ENCODE results near the gene TACC2. TPM values are rescaled to one million over a fixed set of nuclear protein-coding genes. Genes with fewer than 3 reads are reported as not detected.

TACC2 gene
- total and polyA plus RNA-seq, 2 donors (not counting 1 experiment from before 2014, with no cell fraction given), result not detected

DNA sequence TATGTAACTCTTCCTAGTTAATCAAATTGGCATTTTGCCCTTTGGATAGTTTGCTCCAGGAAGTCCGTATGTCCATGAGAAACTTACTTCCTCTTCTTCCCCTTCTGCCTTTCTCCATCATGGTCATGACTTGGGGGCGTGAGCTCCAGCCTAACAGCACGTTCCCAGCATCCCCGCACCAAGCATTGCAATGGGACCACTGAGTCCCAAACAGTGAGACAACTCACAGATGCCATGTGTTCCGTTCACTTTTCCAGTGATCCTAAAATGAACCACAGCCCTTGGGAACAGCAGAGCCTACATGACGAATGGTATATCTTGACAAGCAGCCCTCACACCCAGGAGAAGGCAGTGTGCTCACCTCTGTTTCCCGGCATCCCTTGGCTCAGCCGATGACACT is 292.8 kb downstream of the TACC2 start:
- H3K9me3 ChIP-seq (ENCODE audit: control extremely low read depth in 1 of 3, control insufficient read depth in 2 of 3, insufficient read depth in 1 of 3, low read length in 2 of 3), result no peaks in the 10 kb centered on the region
- no peak overlapping the region for H2AFZ ChIP-seq (ENCODE audit: insufficient read depth, low read depth, low read length, poor library complexity, severe bottlenecking)
- H3K27ac ChIP-seq (ENCODE audit: low read length in 2 of 2), result no peak overlapping the region
- DNase-seq, result no peak
- peaks cover 36% of the 10 kb centered on the region for H3K27me3 Mint-ChIP-seq
- TF ChIP-seq EZH2 (IDR thresholded peaks at IDR 0.05; ENCODE audit: borderline replicate concordance, insufficient read depth, low read depth, low read length, poor library complexity, severe bottlenecking), result no peak
- TF ChIP-seq, protein P1, sequence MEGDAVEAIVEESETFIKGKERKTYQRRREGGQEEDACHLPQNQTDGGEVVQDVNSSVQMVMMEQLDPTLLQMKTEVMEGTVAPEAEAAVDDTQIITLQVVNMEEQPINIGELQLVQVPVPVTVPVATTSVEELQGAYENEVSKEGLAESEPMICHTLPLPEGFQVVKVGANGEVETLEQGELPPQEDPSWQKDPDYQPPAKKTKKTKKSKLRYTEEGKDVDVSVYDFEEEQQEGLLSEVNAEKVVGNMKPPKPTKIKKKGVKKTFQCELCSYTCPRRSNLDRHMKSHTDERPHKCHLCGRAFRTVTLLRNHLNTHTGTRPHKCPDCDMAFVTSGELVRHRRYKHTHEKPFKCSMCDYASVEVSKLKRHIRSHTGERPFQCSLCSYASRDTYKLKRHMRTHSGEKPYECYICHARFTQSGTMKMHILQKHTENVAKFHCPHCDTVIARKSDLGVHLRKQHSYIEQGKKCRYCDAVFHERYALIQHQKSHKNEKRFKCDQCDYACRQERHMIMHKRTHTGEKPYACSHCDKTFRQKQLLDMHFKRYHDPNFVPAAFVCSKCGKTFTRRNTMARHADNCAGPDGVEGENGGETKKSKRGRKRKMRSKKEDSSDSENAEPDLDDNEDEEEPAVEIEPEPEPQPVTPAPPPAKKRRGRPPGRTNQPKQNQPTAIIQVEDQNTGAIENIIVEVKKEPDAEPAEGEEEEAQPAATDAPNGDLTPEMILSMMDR (IDR thresholded peaks at IDR 0.05), result no peak
- H3K4me3 Mint-ChIP-seq, result no peak overlapping the region
- H3K27me3 ChIP-seq (replicated peaks in 1 of 4; ENCODE audit: control extremely low read depth in 1 of 4, control insufficient read depth in 3 of 4, insufficient read depth in 4 of 4, low read length in 3 of 4), result peaks cover 0 to 4% (median 0%) of the 10 kb centered on the region in 4 experiments
- CTCF ChIA-PET, result no interaction called here
- no peaks in the 10 kb centered on the region for H3K4me1 ChIP-seq (ENCODE audit: control insufficient read depth in 2 of 2, insufficient read depth in 2 of 2, low read length in 2 of 2)
- no peaks in the 10 kb centered on the region for H3K4me1 Mint-ChIP-seq
- ATAC-seq (ENCODE audit: low read depth), result no peak
- 91% methylated on average over 8 of the region's 8 CpGs for WGBS (ENCODE audit: insufficient coverage)
- H3K27ac Mint-ChIP-seq, result no peak overlapping the region
- intact Hi-C loops (cut with micrococcal nuclease), result no loop called here
- H3K4me3 ChIP-seq (ENCODE audit: control extremely low read depth in 1 of 5, extremely low read depth in 1 of 5, insufficient read depth in 1 of 5, low read depth in 2 of 5, low read length in 4 of 5), result no peak overlapping the region
- no peaks in the 10 kb centered on the region for H3K9me3 Mint-ChIP-seq (ENCODE audit: insufficient read depth)
- H4K20me1 ChIP-seq (ENCODE audit: control insufficient read depth, insufficient read depth, low read length, poor library complexity, severe bottlenecking), result no peaks in the 10 kb centered on the region
- H3K36me3 ChIP-seq (replicated peaks in 1 of 2; ENCODE audit: control extremely low read depth in 1 of 2, control insufficient read depth in 1 of 2, extremely low read depth in 1 of 2, insufficient read depth in 2 of 2, low read length in 1 of 2), result no peaks in the 10 kb centered on the region
- no peaks in the 10 kb centered on the region for H3K79me2 ChIP-seq (ENCODE audit: control insufficient read depth, insufficient read depth, low read length)
- H3K4me2 ChIP-seq (replicated peaks; ENCODE audit: low read depth, low read length, poor library complexity, severe bottlenecking), result no peak overlapping the region
- POLR2A ChIA-PET, result no interaction called here
- H3K9ac ChIP-seq (ENCODE audit: low read length), result no peak overlapping the region

DNA sequence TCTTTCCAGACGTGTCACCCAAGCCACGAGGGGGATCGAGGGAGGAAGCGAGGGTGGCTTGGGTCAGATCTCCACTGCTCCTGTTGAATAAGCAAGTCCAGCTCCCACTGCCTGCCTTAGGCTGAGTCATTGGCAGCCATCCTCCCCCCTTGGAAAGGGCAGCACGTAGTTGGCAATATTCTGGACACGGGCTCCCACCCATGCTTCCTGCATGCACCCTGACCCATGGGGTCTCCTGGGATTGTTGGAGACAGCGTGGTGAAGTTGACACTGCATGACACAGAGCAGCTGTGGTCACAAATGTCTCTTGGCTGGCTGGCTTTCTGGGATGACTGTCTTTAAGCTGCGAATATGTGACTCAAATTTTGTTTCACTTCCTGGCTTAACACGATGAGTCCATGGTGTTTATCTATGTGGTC is 293.3 kb downstream of the TACC2 start:
- no peak for DNase-seq
- no peaks in the 10 kb centered on the region for H3K4me1 Mint-ChIP-seq
- Histone ChIP-seq H2AFZ (ENCODE audit: insufficient read depth, low read depth, low read length, poor library complexity, severe bottlenecking) (no peak overlapping the region), H3K4me2 (replicated peaks; ENCODE audit: low read depth, low read length, poor library complexity, severe bottlenecking) (no peak overlapping the region), H3K27ac (ENCODE audit: low read length in 2 of 2) (no peak overlapping the region), H3K9ac (ENCODE audit: low read length) (no peak overlapping the region), H4K20me1 (ENCODE audit: control insufficient read depth, insufficient read depth, low read length, poor library complexity, severe bottlenecking) (no peaks in the 10 kb centered on the region), H3K4me1 (ENCODE audit: control insufficient read depth in 2 of 2, insufficient read depth in 2 of 2, low read length in 2 of 2) (no peaks in the 10 kb centered on the region), H3K79me2 (ENCODE audit: control insufficient read depth, insufficient read depth, low read length) (no peaks in the 10 kb centered on the region), H3K4me3 (ENCODE audit: control extremely low read depth in 1 of 5, extremely low read depth in 1 of 5, insufficient read depth in 1 of 5, low read depth in 2 of 5, low read length in 4 of 5) (no peak overlapping the region), H3K9me3 (ENCODE audit: control extremely low read depth in 1 of 3, control insufficient read depth in 2 of 3, insufficient read depth in 1 of 3, low read length in 2 of 3) (no peaks in the 10 kb centered on the region), H3K27me3 (replicated peaks in 1 of 4; ENCODE audit: control extremely low read depth in 1 of 4, control insufficient read depth in 3 of 4, insufficient read depth in 4 of 4, low read length in 3 of 4) (peaks cover 0 to 4% (median 0%) of the 10 kb centered on the region in 4 experiments), H3K36me3 (replicated peaks in 1 of 2; ENCODE audit: control extremely low read depth in 1 of 2, control insufficient read depth in 1 of 2, extremely low read depth in 1 of 2, insufficient read depth in 2 of 2, low read length in 1 of 2) (no peaks in the 10 kb centered on the region)
- no peak for TF ChIP-seq EZH2 (IDR thresholded peaks at IDR 0.05; ENCODE audit: borderline replicate concordance, insufficient read depth, low read depth, low read length, poor library complexity, severe bottlenecking)
- TF ChIP-seq, protein P1 (IDR thresholded peaks at IDR 0.05), result no peak
- no peak overlapping the region for H3K4me3 Mint-ChIP-seq
- ATAC-seq (ENCODE audit: low read depth), result no peak
- intact Hi-C loops (cut with micrococcal nuclease), result no loop called here
- CTCF ChIA-PET, result no interaction called here
- H3K9me3 Mint-ChIP-seq (ENCODE audit: insufficient read depth), result no peaks in the 10 kb centered on the region
- 82% methylated on average over 9 of the region's 9 CpGs for WGBS (ENCODE audit: insufficient coverage)
- peaks cover 35% of the 10 kb centered on the region for H3K27me3 Mint-ChIP-seq
- H3K27ac Mint-ChIP-seq, result no peak overlapping the region
- POLR2A ChIA-PET, result no interaction called here

All from B cell (primary cell).